ENCODE measurements around the gene NDUFAF4. TPM values are rescaled to one million over a fixed set of nuclear protein-coding genes. Genes with fewer than 3 reads are reported as not detected.

Gene NDUFAF4
- total RNA-seq, 1 donor from 2014 or later, result 11.3 TPM

DNA sequence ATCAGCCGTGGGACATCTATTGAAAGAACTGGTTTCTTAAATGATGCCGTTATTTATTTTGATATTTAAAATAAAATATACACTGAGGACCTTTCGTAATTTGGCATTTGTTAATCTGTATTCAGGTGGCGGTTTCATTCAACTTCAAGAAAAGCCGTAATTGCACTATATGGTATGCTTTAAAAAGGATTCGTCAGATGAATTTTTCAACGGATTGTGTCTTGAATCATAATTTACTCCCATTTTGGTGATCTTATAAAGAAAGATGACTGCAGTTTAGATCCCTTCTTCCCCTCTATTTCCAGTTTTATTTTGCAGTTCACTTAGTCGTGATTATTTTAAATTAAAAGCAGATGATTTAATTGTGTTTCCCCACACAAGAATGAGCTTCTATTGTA lies 27.6 kb upstream of the NDUFAF4 start:
- no peak overlapping the region for H3K4me3 ChIP-seq (ENCODE audit: low read depth, low read length)
- H3K36me3 ChIP-seq (ENCODE audit: control insufficient read depth, insufficient read depth, low read length), result no peaks in the 10 kb centered on the region
- DNase-seq (ENCODE audit: low read depth), result no peak
- peaks cover 3% of the 10 kb centered on the region for H3K27me3 ChIP-seq (ENCODE audit: control insufficient read depth, insufficient read depth, low read length)
- FAIRE-seq, result no peak
- TF ChIP-seq CTCF (IDR thresholded peaks at IDR 0.05; ENCODE audit: insufficient read depth, low read length, severe bottlenecking), result no peak

DNA sequence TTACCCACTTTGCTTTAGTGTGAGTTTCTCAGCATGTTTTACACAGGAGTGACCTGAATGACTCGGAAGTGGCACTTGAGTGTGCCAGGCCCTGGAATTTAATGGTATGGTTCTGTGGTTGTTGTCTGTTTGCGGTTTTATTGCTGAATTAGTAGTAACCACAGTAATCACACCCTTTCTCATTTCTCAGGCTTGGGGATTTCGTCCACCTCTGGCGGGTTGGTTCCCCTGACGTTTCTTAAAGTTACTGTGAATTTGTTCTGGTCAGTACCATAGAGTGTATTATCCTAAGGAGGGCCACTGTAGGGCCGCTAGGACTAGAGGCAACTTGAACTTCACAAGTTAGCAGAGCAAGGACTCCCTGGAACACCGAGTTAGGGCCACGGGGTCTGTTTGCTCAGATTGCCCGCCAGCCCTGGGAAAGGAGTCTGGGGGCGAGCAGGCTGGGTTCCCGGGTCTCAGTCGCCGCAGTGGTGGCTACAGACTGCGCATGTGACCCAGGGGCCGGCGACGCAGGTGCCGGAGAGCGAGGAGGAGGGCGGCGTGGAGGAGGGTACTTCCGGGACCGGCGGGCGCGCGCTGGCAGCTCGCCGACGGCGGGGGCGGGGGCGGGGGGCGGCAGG lies 26.3 kb upstream of the NDUFAF4 start:
- DNase-seq (ENCODE audit: low read depth), result no peak
- peaks cover 4% of the 10 kb centered on the region for H3K27me3 ChIP-seq (ENCODE audit: control insufficient read depth, insufficient read depth, low read length)
- no peak for FAIRE-seq

DNA sequence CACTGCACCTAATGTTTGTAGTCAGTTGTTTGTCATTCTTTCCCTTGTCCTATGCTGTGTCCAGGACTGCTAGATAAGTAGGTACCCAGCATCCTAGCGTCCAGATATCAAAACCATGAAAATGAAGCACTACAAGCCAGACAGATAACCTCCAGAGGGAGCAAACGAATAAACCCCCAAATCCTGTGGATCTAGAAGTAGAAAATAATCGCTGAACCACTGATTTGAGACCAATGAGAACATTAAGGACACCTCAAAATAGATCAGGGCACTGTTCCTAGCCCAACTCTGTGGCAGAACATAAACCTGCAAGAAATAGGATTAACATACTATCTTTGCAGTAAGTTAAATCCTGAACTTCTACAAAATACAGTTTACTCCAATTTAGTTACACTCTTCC lies 25.7 kb upstream of the NDUFAF4 start:
- TF ChIP-seq CTCF (IDR thresholded peaks at IDR 0.05; ENCODE audit: insufficient read depth, low read length, severe bottlenecking), result no peak
- peaks cover 4% of the 10 kb centered on the region for H3K27me3 ChIP-seq (ENCODE audit: control insufficient read depth, insufficient read depth, low read length)
- no peak for DNase-seq (ENCODE audit: low read depth)
- no peak overlapping the region for H3K4me3 ChIP-seq (ENCODE audit: low read depth, low read length)
- H3K36me3 ChIP-seq (ENCODE audit: control insufficient read depth, insufficient read depth, low read length), result no peaks in the 10 kb centered on the region
- no peak for FAIRE-seq

More for the DNA sequence above, 26.3 kb upstream of the NDUFAF4 start:
- Histone ChIP-seq H3K36me3 (ENCODE audit: control insufficient read depth, insufficient read depth, low read length) (no peaks in the 10 kb centered on the region), H3K4me3 (ENCODE audit: low read depth, low read length) (peak overlapping the region; percentile 47)
- TF ChIP-seq CTCF (IDR thresholded peaks at IDR 0.05; ENCODE audit: insufficient read depth, low read length, severe bottlenecking), result no peak

GRCh38 chr6:96917098-96917497 lies 19.4 kb upstream of the NDUFAF4 start:
- DNase-seq (ENCODE audit: low read depth) (no peak), FAIRE-seq (no peak)
- no peak overlapping the region for H3K4me3 ChIP-seq (ENCODE audit: low read depth, low read length)
- peaks cover 2% of the 10 kb centered on the region for H3K27me3 ChIP-seq (ENCODE audit: control insufficient read depth, insufficient read depth, low read length)
- no peak for TF ChIP-seq CTCF (IDR thresholded peaks at IDR 0.05; ENCODE audit: insufficient read depth, low read length, severe bottlenecking)
- H3K36me3 ChIP-seq (ENCODE audit: control insufficient read depth, insufficient read depth, low read length), result no peaks in the 10 kb centered on the region

GRCh38 chr6:96913621-96914020 lies 15.9 kb upstream of the NDUFAF4 start:
- no peak overlapping the region for H3K4me3 ChIP-seq (ENCODE audit: low read depth, low read length)
- DNase-seq (ENCODE audit: low read depth), result no peak
- TF ChIP-seq CTCF (IDR thresholded peaks at IDR 0.05; ENCODE audit: insufficient read depth, low read length, severe bottlenecking), result no peak
- FAIRE-seq, result no peak
- H3K27me3 ChIP-seq (ENCODE audit: control insufficient read depth, insufficient read depth, low read length), result peaks cover 1% of the 10 kb centered on the region
- H3K36me3 ChIP-seq (ENCODE audit: control insufficient read depth, insufficient read depth, low read length), result no peaks in the 10 kb centered on the region

GRCh38 chr6:96911751-96912150 lies 14.1 kb upstream of the NDUFAF4 start:
- no peak for DNase-seq (ENCODE audit: low read depth)
- peaks cover 1% of the 10 kb centered on the region for H3K27me3 ChIP-seq (ENCODE audit: control insufficient read depth, insufficient read depth, low read length)
- no peaks in the 10 kb centered on the region for H3K36me3 ChIP-seq (ENCODE audit: control insufficient read depth, insufficient read depth, low read length)
- no peak overlapping the region for H3K4me3 ChIP-seq (ENCODE audit: low read depth, low read length)
- TF ChIP-seq CTCF (IDR thresholded peaks at IDR 0.05; ENCODE audit: insufficient read depth, low read length, severe bottlenecking), result no peak
- FAIRE-seq, result no peak
